GM23338 (cell line): ENCODE measurements around the gene TMC1.

Experiments
- CREB1 ChIP-seq: fragments of 250-450 bp; sonication (Bioruptor Pico); IDR thresholded peaks from 2 replicates; pipeline ENCODE4 v1.5.0; 2020; ENCODE audit warnings: low read depth, mild to moderate bottlenecking, moderate library complexity
- EZH2 ChIP-seq: fragments of 200-600 bp; sonication (generic); IDR thresholded peaks from one replicate; pipeline ENCODE4 v1.8.0; 2017; ENCODE audit warnings: antibody characterized with exemption, mild to moderate bottlenecking, low read depth; ENCODE audit not compliant: unreplicated experiment
- EZH2phosphoT487 ChIP-seq: fragments of 200-600 bp; sonication (generic); IDR thresholded peaks from one replicate; pipeline ENCODE4 v1.8.1; 2018; ENCODE audit warnings: antibody characterized with exemption; ENCODE audit not compliant: unreplicated experiment
- JUNB ChIP-seq: IDR thresholded peaks from one replicate; pipeline ENCODE4 v1.6.1; 2016; ENCODE audit warnings: antibody characterized with exemption; ENCODE audit not compliant: unreplicated experiment
- NANOG ChIP-seq: IDR thresholded peaks from 2 replicates; pipeline ENCODE4 v1.6.1; 2016; ENCODE audit warnings: antibody characterized with exemption, borderline replicate concordance
- POLR2AphosphoS5 ChIP-seq: IDR thresholded peaks from 2 replicates; pipeline ENCODE4 v1.6.1; 2016; ENCODE audit warnings: antibody characterized with exemption, low read depth
- STAT1 ChIP-seq: IDR thresholded peaks from one replicate; pipeline ENCODE4 v1.6.1; 2016; ENCODE audit warnings: antibody characterized with exemption; ENCODE audit not compliant: unreplicated experiment
- ZNF114 ChIP-seq: fragments of 250-450 bp; sonication (Bioruptor Pico); IDR thresholded peaks from 2 replicates; pipeline ENCODE4 v1.5.0; 2020; ENCODE audit warnings: mild to moderate bottlenecking, moderate library complexity
- ZNF331 ChIP-seq: fragments of 250-450 bp; sonication (Bioruptor Pico); IDR thresholded peaks from 2 replicates; pipeline ENCODE4 v1.5.0; 2020; ENCODE audit warnings: low read depth, mild to moderate bottlenecking, moderate library complexity
- TF ChIP-seq, protein P1 (sequence below): IDR thresholded peaks from one replicate; pipeline ENCODE4 v1.6.1; 2018; ENCODE audit warnings: antibody characterized with exemption; ENCODE audit not compliant: unreplicated experiment
- TF ChIP-seq, protein P2 (sequence below), 2 experiments: fragments of 200-600 bp in 1 of 2; sonication (generic) in 1 of 2; conservative IDR thresholded peaks; 2 replicates each; pipeline versions ENCODE4 v1.5.1 to v1.6.1; 2016 to 2017; ENCODE audit warnings: antibody characterized with exemption in 2 of 2, low read depth in 2 of 2, mild to moderate bottlenecking in 2 of 2, moderate library complexity in 1 of 2
- TF ChIP-seq, protein P3 (sequence below): IDR thresholded peaks from 2 replicates; pipeline ENCODE4 v1.6.1; 2016; ENCODE audit warnings: antibody characterized with exemption
- TF ChIP-seq, protein P4 (sequence below): fragments of 250-450 bp; sonication (Bioruptor Pico); IDR thresholded peaks from 2 replicates; pipeline ENCODE4 v1.5.0; 2020; ENCODE audit warnings: mild to moderate bottlenecking, moderate library complexity

DNA sequence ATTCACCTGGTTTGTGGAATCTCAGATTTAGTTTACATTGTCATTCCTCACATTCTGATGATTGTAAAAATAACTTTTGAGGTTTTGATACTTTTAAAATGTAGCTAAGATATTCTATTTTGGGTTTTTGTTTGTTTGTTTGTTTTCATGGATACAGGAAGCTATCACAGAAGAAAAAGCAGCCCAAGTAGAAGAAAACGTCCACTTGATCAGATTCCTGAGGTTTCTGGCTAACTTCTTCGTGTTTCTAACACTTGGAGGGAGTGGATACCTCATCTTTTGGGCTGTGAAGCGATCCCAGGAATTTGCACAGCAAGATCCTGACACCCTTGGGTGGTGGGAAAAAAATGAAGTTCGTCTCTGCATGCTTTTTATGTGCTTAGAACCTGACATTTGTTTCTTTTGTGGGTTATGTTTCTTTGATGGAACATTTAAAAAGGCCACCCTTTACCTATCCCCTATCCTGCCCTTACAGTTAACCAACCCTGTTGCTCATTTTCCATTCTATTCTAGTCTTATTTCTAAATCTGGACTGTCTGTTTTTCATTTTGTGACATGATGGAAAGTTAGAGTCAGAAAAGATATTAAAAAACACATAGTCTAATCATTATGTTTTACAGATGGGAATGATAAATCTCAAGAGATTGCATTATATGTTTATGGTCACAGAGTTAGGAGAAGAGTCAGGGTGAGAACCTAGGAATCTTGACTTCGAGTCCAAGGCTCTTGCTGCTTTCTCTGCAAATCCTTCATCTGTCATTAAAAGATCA lies 267.7 kb downstream of the TMC1 start:
- TF ChIP-seq EZH2phosphoT487 (no peak), CREB1 (CRISPR knock-in tag) (no peak), POLR2AphosphoS5 (no peak), EZH2 (no peak), STAT1 (no peak), JUNB (no peak), NANOG (no peak), ZNF114 (CRISPR knock-in tag) (no peak), ZNF331 (no peak)
- TF ChIP-seq, protein P1, sequence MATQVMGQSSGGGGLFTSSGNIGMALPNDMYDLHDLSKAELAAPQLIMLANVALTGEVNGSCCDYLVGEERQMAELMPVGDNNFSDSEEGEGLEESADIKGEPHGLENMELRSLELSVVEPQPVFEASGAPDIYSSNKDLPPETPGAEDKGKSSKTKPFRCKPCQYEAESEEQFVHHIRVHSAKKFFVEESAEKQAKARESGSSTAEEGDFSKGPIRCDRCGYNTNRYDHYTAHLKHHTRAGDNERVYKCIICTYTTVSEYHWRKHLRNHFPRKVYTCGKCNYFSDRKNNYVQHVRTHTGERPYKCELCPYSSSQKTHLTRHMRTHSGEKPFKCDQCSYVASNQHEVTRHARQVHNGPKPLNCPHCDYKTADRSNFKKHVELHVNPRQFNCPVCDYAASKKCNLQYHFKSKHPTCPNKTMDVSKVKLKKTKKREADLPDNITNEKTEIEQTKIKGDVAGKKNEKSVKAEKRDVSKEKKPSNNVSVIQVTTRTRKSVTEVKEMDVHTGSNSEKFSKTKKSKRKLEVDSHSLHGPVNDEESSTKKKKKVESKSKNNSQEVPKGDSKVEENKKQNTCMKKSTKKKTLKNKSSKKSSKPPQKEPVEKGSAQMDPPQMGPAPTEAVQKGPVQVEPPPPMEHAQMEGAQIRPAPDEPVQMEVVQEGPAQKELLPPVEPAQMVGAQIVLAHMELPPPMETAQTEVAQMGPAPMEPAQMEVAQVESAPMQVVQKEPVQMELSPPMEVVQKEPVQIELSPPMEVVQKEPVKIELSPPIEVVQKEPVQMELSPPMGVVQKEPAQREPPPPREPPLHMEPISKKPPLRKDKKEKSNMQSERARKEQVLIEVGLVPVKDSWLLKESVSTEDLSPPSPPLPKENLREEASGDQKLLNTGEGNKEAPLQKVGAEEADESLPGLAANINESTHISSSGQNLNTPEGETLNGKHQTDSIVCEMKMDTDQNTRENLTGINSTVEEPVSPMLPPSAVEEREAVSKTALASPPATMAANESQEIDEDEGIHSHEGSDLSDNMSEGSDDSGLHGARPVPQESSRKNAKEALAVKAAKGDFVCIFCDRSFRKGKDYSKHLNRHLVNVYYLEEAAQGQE, result no peak
- TF ChIP-seq, protein P2, sequence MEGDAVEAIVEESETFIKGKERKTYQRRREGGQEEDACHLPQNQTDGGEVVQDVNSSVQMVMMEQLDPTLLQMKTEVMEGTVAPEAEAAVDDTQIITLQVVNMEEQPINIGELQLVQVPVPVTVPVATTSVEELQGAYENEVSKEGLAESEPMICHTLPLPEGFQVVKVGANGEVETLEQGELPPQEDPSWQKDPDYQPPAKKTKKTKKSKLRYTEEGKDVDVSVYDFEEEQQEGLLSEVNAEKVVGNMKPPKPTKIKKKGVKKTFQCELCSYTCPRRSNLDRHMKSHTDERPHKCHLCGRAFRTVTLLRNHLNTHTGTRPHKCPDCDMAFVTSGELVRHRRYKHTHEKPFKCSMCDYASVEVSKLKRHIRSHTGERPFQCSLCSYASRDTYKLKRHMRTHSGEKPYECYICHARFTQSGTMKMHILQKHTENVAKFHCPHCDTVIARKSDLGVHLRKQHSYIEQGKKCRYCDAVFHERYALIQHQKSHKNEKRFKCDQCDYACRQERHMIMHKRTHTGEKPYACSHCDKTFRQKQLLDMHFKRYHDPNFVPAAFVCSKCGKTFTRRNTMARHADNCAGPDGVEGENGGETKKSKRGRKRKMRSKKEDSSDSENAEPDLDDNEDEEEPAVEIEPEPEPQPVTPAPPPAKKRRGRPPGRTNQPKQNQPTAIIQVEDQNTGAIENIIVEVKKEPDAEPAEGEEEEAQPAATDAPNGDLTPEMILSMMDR (conservative IDR thresholded peaks at IDR 0.05; ENCODE audit: low read depth in 2 of 2), result no peak
- TF ChIP-seq, protein P3, sequence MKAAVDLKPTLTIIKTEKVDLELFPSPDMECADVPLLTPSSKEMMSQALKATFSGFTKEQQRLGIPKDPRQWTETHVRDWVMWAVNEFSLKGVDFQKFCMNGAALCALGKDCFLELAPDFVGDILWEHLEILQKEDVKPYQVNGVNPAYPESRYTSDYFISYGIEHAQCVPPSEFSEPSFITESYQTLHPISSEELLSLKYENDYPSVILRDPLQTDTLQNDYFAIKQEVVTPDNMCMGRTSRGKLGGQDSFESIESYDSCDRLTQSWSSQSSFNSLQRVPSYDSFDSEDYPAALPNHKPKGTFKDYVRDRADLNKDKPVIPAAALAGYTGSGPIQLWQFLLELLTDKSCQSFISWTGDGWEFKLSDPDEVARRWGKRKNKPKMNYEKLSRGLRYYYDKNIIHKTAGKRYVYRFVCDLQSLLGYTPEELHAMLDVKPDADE, result no peak
- TF ChIP-seq, protein P4, sequence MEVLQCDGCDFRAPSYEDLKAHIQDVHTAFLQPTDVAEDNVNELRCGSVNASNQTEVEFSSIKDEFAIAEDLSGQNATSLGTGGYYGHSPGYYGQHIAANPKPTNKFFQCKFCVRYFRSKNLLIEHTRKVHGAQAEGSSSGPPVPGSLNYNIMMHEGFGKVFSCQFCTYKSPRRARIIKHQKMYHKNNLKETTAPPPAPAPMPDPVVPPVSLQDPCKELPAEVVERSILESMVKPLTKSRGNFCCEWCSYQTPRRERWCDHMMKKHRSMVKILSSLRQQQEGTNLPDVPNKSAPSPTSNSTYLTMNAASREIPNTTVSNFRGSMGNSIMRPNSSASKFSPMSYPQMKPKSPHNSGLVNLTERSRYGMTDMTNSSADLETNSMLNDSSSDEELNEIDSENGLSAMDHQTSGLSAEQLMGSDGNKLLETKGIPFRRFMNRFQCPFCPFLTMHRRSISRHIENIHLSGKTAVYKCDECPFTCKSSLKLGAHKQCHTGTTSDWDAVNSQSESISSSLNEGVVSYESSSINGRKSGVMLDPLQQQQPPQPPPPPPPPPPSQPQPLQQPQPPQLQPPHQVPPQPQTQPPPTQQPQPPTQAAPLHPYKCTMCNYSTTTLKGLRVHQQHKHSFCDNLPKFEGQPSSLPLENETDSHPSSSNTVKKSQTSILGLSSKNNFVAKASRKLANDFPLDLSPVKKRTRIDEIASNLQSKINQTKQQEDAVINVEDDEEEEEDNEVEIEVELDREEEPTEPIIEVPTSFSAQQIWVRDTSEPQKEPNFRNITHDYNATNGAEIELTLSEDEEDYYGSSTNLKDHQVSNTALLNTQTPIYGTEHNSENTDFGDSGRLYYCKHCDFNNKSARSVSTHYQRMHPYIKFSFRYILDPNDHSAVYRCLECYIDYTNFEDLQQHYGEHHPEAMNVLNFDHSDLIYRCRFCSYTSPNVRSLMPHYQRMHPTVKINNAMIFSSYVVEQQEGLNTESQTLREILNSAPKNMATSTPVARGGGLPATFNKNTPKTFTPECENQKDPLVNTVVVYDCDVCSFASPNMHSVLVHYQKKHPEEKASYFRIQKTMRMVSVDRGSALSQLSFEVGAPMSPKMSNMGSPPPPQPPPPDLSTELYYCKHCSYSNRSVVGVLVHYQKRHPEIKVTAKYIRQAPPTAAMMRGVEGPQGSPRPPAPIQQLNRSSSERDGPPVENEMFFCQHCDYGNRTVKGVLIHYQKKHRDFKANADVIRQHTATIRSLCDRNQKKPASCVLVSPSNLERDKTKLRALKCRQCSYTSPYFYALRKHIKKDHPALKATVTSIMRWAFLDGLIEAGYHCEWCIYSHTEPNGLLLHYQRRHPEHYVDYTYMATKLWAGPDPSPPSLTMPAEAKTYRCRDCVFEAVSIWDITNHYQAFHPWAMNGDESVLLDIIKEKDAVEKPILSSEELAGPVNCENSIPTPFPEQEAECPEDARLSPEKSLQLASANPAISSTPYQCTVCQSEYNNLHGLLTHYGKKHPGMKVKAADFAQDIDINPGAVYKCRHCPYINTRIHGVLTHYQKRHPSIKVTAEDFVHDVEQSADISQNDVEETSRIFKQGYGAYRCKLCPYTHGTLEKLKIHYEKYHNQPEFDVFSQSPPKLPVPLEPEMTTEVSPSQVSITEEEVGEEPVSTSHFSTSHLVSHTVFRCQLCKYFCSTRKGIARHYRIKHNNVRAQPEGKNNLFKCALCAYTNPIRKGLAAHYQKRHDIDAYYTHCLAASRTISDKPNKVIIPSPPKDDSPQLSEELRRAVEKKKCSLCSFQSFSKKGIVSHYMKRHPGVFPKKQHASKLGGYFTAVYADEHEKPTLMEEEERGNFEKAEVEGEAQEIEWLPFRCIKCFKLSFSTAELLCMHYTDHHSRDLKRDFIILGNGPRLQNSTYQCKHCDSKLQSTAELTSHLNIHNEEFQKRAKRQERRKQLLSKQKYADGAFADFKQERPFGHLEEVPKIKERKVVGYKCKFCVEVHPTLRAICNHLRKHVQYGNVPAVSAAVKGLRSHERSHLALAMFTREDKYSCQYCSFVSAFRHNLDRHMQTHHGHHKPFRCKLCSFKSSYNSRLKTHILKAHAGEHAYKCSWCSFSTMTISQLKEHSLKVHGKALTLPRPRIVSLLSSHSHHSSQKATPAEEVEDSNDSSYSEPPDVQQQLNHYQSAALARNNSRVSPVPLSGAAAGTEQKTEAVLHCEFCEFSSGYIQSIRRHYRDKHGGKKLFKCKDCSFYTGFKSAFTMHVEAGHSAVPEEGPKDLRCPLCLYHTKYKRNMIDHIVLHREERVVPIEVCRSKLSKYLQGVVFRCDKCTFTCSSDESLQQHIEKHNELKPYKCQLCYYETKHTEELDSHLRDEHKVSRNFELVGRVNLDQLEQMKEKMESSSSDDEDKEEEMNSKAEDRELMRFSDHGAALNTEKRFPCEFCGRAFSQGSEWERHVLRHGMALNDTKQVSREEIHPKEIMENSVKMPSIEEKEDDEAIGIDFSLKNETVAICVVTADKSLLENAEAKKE, result no peak
